Neutrophil (primary cell): Measurements from ENCODE around the gene RGS7BP.

Experiments
- H3K27ac ChIP-seq: fragments of 200-600 bp; sonication (generic); 2 replicates; pipeline ENCODE4 v1.5.1; 2016; ENCODE audit warnings: mild to moderate bottlenecking, moderate library complexity
- H3K27me3 ChIP-seq: fragments of 200-600 bp; sonication (generic); 2 replicates; pipeline ENCODE4 v1.6.0; 2016; ENCODE audit warnings: mild to moderate bottlenecking
- H3K36me3 ChIP-seq: fragments of 200-600 bp; sonication (generic); 2 replicates; pipeline ENCODE4 v1.5.1; 2017
- H3K4me1 ChIP-seq, 2 experiments: fragments of 200-600 bp in 1 of 2; sonication (generic) in 1 of 2; 1 replicate in 1 of 2; 2 replicates in 1 of 2; pipeline versions ENCODE4 v1.5.1 to v1.6.1; 2013 to 2016; ENCODE audit warnings: low read depth in 1 of 2, low read length in 1 of 2, mild to moderate bottlenecking in 1 of 2, moderate library complexity in 1 of 2; ENCODE audit not compliant: control insufficient read depth in 1 of 2, insufficient read depth in 1 of 2
- H3K4me3 ChIP-seq, 2 experiments: fragments of 200-600 bp in 1 of 2; sonication (generic) in 1 of 2; 1 replicate in 1 of 2; 2 replicates in 1 of 2; pipeline ENCODE4 v1.5.1; 2013 to 2016; ENCODE audit warnings: low read depth in 1 of 2, low read length in 1 of 2, mild to moderate bottlenecking in 1 of 2, moderate library complexity in 1 of 2
- H3K9me3 ChIP-seq: fragments of 200-600 bp; sonication (generic); 2 replicates; pipeline ENCODE4 v1.5.1; 2016
- TF ChIP-seq, protein P1 (sequence below): fragments of 200-600 bp; sonication (generic); IDR thresholded peaks from 2 replicates; pipeline ENCODE4 v1.5.1; 2016; ENCODE audit warnings: antibody characterized with exemption

The RGS7BP gene

DNA sequence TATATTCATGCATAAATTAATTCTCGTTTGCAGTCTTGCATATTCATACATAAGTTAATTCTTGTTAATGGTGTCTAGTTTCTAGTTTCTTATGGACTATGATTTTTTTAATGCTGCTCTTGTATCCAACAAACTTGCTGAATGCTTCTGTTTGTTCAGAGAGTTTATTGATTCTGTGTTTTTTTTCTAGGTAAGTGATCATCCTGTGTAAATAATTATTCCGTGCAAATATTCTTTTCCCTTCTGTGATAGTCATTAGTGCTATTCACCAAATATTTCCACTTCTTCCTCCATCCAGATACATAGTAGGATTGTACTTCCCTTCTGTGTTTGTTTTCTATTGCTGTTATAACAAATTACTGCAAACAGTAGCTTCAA, 148.7 kb downstream of the RGS7BP start:
- H3K27ac ChIP-seq = no peak overlapping the region
- H3K9me3 ChIP-seq = peaks cover 2% of the 10 kb centered on the region
- H3K4me3 ChIP-seq = no peak overlapping the region
- H3K27me3 ChIP-seq = peaks cover 14% of the 10 kb centered on the region
- no peaks in the 10 kb centered on the region for H3K36me3 ChIP-seq
- TF ChIP-seq, protein P1, sequence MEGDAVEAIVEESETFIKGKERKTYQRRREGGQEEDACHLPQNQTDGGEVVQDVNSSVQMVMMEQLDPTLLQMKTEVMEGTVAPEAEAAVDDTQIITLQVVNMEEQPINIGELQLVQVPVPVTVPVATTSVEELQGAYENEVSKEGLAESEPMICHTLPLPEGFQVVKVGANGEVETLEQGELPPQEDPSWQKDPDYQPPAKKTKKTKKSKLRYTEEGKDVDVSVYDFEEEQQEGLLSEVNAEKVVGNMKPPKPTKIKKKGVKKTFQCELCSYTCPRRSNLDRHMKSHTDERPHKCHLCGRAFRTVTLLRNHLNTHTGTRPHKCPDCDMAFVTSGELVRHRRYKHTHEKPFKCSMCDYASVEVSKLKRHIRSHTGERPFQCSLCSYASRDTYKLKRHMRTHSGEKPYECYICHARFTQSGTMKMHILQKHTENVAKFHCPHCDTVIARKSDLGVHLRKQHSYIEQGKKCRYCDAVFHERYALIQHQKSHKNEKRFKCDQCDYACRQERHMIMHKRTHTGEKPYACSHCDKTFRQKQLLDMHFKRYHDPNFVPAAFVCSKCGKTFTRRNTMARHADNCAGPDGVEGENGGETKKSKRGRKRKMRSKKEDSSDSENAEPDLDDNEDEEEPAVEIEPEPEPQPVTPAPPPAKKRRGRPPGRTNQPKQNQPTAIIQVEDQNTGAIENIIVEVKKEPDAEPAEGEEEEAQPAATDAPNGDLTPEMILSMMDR = no peak
- H3K4me1 ChIP-seq = no peaks in the 10 kb centered on the region

DNA sequence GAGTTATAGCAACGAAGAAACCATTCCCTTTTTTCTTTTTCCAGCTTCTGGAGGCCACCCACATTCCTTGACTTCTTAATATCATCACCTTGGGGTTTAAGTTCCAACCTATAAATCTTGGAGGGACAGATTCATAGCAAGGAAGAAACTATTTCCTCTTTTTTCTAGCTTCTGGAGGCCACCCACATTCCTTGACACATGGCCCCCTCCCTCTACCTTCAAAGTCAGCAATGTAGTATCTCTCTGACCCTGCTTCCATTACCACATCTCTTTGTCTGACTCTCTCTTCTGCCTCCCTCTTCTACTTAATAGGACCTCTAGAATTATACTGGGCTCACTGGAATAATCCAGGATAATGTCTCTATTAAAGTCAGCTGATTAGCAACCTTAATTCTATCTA, 149.8 kb downstream of the RGS7BP start:
- peaks cover 2% of the 10 kb centered on the region for H3K9me3 ChIP-seq
- H3K36me3 ChIP-seq = no peaks in the 10 kb centered on the region
- peaks cover 22% of the 10 kb centered on the region for H3K27me3 ChIP-seq
- H3K4me1 ChIP-seq = no peaks in the 10 kb centered on the region
- TF ChIP-seq, protein P1 = no peak
- no peak overlapping the region for H3K27ac ChIP-seq
- no peak overlapping the region for H3K4me3 ChIP-seq

DNA sequence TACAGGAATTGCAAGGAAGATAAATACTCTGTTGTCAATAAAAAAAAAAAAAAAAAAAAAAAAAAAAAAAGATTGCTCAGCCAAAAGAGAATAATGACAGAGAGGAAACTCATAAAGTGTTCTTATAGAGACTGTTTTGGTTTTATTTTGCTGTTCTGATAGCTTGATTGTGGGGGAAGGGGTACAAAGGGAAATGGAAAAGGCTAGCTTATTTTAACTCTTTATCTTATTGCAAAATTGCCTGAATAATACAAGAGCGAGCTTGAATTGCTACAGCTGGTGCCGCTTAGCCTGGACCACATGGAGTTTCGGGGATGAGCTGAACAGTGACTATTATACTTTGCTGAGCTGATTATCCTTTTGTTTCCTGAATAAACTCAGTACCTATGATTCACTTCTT, 153.5 kb downstream of the RGS7BP start:
- no peaks in the 10 kb centered on the region for H3K4me1 ChIP-seq

More for the DNA sequence above, 153.5 kb downstream of the RGS7BP start:
- TF ChIP-seq, protein P1 = no peak
- Histone ChIP-seq H3K27ac (no peak overlapping the region), H3K27me3 (peaks cover 37% of the 10 kb centered on the region), H3K36me3 (no peaks in the 10 kb centered on the region), H3K9me3 (peaks cover 2% of the 10 kb centered on the region), H3K4me3 (no peak overlapping the region)
